Stomach (tissue), 9 donors: ENCODE results near the gene VPS11. TPM values are rescaled to one million over a fixed set of nuclear protein-coding genes. Genes with fewer than 3 reads are reported as not detected.

Experiments
- DNase-seq, 2 donors: peaks; one replicate each; pipeline versions ENCODE4 v3.0.0 to v3.0.0-alpha.2; 2013 to 2019
- H3K27ac ChIP-seq, 5 donors: fragments of 200-600 bp in 4 of 5; sonication (generic) in 4 of 5; one replicate each; pipeline ENCODE4 v1.5.1; 2013 to 2019; ENCODE audit warnings: mild to moderate bottlenecking in 1 of 5, moderate library complexity in 1 of 5
- H3K27me3 ChIP-seq, 3 donors: fragments of 200-600 bp; sonication (generic); one replicate each; pipeline ENCODE4 v1.5.1; 2017 to 2019; ENCODE audit warnings: mixed run types in 1 of 3
- H3K36me3 ChIP-seq, 4 donors: fragments of 200-600 bp; sonication (generic); 1 replicate in 3 of 4; 2 replicates in 1 of 4; pipeline ENCODE4 v1.5.1; 2016 to 2019
- H3K4me1 ChIP-seq, 4 donors: fragments of 200-600 bp; sonication (generic); one replicate each; pipeline ENCODE4 v1.5.1; 2016 to 2019
- H3K4me3 ChIP-seq, 4 donors: fragments of 200-600 bp; sonication (generic) in 3 of 4; one replicate each; pipeline ENCODE4 v1.5.1; 2016 to 2019; ENCODE audit warnings: mild to moderate bottlenecking in 1 of 4
- H3K9me3 ChIP-seq, 4 donors: fragments of 200-600 bp; sonication (generic); one replicate each; pipeline ENCODE4 v1.5.1; 2016 to 2019
- CTCF ChIP-seq, 7 experiments: fragments of 450-650 bp in 4 of 7; fragments of 200-600 bp in 3 of 7; sonication (generic) in 3 of 7; IDR thresholded peaks; one replicate each; pipeline ENCODE4 v1.5.1; 2016 to 2019; ENCODE audit warnings: antibody characterized with exemption in 7 of 7, control low read depth in 2 of 7, mild to moderate bottlenecking in 1 of 7
- EP300 ChIP-seq: sonication (generic); formaldehyde crosslinking; IDR thresholded peaks from one replicate; pipeline ENCODE4 v1.6.1; 2017; ENCODE audit warnings: antibody characterized with exemption
- POLR2A ChIP-seq, 4 donors: fragments of 450-650 bp; IDR thresholded peaks; one replicate each; pipeline ENCODE4 v1.6.1; 2016; ENCODE audit warnings: antibody characterized with exemption in 4 of 4, control low read depth in 2 of 4, mild to moderate bottlenecking in 1 of 4, moderate library complexity in 1 of 4
- POLR2AphosphoS5 ChIP-seq, 3 donors: sonication (generic); formaldehyde crosslinking; IDR thresholded peaks; one replicate each; pipeline ENCODE4 v1.6.1; 2016; ENCODE audit warnings: antibody characterized with exemption in 3 of 3
- WGBS, 5 donors: extraction: QIAGEN DNeasy Blood & Tissue Kit in 3 of 5; methylation state at CpG; one replicate each; pipeline versions ENCODE4 v1.1.5 to v1.1.7; 2013 to 2018; 5-methylcytosine and 5-hydroxymethylcytosine counted together
- intact Hi-C: fragments of 100-400 bp; cut with DNase I; formaldehyde crosslinking; loops from one replicate; pipeline ENCODE4 v1.15.1; 2023; ENCODE audit warnings: low total_unique reads
- polyA plus RNA-seq, 3 donors: library from polyadenylated mRNA; stranded (reverse); fragments of 200-250 nt; gene quantifications; one replicate each; pipeline ENCODE4 v1.2.3, GENCODE V29; 2013
- total RNA-seq, 5 donors: library from RNA; depleted of rRNA; stranded (reverse); fragments of >200 nt; gene quantifications; one replicate each; pipeline versions ENCODE4 v1.1.0 to v1.2.3, GENCODE V29; 2014 to 2016
- donor health status: healthy with polysubstance abuse.
- donor health status: Bipolar disorder and iron deficiency.
- donor health status: healthy.

Gene VPS11
- total and polyA plus RNA-seq, 8 donors: 8.2 to 190 (median 33.2) TPM

- Histone ChIP-seq H3K27ac (no peak overlapping the region), H3K36me3 (peaks cover 0 to 4% (median 0%) of the 10 kb centered on the region in 4 donors), H3K4me1 (peaks cover 12 to 37% (median 27%) of the 10 kb centered on the region in 4 donors), H3K27me3 (no peaks in the 10 kb centered on the region), H3K4me3 (no peak overlapping the region), H3K9me3 (no peaks in the 10 kb centered on the region)
- WGBS, 5 donors: 84 to 96% (median 90%) methylated on average over 3 of the region's 3 CpGs
- no peak for DNase-seq
- no peak for TF ChIP-seq CTCF (IDR thresholded peaks at IDR 0.05)
- TF ChIP-seq POLR2AphosphoS5 (IDR thresholded peaks at IDR 0.05): no peak
- no peak for TF ChIP-seq EP300
- no peak for TF ChIP-seq POLR2A (IDR thresholded peaks at IDR 0.05)
- intact Hi-C loops: no loop called here
Measured at GRCh38 chr11:119061256-119061655, 6.4 kb upstream of the VPS11 start.

- peaks cover 17 to 37% (median 29%) of the 10 kb centered on the region in 4 donors for H3K4me1 ChIP-seq
- WGBS, 5 donors: 48 to 53% (median 52%) methylated on average over 5 of the region's 5 CpGs
- no peak for TF ChIP-seq POLR2AphosphoS5 (IDR thresholded peaks at IDR 0.05)
- TF ChIP-seq POLR2A (IDR thresholded peaks at IDR 0.05): no peak
- no peak for TF ChIP-seq EP300
- no peak for TF ChIP-seq CTCF (IDR thresholded peaks at IDR 0.05)
- no peak overlapping the region for H3K27ac ChIP-seq
- H3K9me3 ChIP-seq: no peaks in the 10 kb centered on the region
- H3K27me3 ChIP-seq: no peaks in the 10 kb centered on the region
- peak in 1 of 2 donors; percentile 54 for DNase-seq
- no peak overlapping the region for H3K4me3 ChIP-seq
- intact Hi-C loops: no loop called here
- H3K36me3 ChIP-seq: peaks cover 0 to 4% (median 0%) of the 10 kb centered on the region in 4 donors
Measured at GRCh38 chr11:119062779-119063178, 4.8 kb upstream of the VPS11 start.

DNA sequence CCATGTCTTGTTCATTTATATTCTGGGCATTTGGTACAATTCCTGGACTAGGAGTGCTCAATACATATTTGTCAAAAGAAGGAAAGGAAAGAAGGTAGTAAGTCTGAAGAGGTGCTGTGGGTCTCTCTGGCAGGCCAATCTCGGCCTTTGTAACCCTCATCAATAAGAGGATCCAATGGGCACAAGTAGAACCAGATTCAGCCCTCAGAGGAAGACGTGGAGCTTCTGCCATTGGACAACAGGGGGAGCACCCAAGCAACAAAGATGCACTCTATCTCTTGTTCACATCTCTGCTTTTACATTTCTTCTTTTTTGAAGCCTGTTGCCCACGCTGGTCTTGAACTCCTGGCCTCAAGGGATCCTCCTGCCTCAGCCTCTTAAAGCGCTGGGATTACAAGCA is 2.2 kb upstream of the VPS11 start:
- H3K4me3 ChIP-seq: no peak overlapping the region
- peak overlapping the region in 1 of 5 donors; percentile 89 for H3K27ac ChIP-seq
- H3K27me3 ChIP-seq: no peaks in the 10 kb centered on the region
- intact Hi-C loops: no loop called here
- H3K9me3 ChIP-seq: no peaks in the 10 kb centered on the region
- TF ChIP-seq CTCF (IDR thresholded peaks at IDR 0.05): no peak
- peak in 1 of 2 donors; percentile 36 for DNase-seq
- WGBS, 5 donors: 63 to 81% (median 75%) methylated on average over 4 of the region's 4 CpGs
- peaks cover 5 to 15% (median 8%) of the 10 kb centered on the region in 4 donors for H3K36me3 ChIP-seq
- H3K4me1 ChIP-seq: peaks cover 25 to 53% (median 41%) of the 10 kb centered on the region in 4 donors

DNA sequence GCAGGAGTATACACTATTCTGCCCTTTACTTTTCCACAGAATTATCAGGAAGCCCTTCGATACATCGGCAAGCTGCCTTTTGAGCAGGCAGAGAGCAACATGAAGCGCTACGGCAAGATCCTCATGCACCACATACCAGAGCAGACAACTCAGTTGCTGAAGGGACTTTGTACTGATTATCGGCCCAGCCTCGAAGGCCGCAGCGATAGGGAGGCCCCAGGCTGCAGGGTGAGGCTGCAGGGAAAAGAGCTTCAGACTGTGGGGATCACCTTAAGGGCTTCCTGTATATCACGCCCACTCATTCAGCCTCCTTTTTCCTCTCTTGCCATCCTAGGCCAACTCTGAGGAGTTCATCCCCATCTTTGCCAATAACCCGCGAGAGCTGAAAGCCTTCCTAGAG is 10.2 kb downstream of the VPS11 start:
- no peak overlapping the region for H3K4me3 ChIP-seq
- peaks cover 92 to 100% (median 99%) of the 10 kb centered on the region in 4 donors for H3K36me3 ChIP-seq
- no peaks in the 10 kb centered on the region for H3K9me3 ChIP-seq
- no peaks in the 10 kb centered on the region for H3K27me3 ChIP-seq
- H3K27ac ChIP-seq: no peak overlapping the region
- 92 to 96% (median 95%) methylated on average over 11 of the region's 11 CpGs for WGBS, 5 donors
- no peak for TF ChIP-seq POLR2A (IDR thresholded peaks at IDR 0.05)
- TF ChIP-seq EP300: no peak
- TF ChIP-seq CTCF (IDR thresholded peaks at IDR 0.05): no peak
- TF ChIP-seq POLR2AphosphoS5 (IDR thresholded peaks at IDR 0.05): no peak
- intact Hi-C loops: no loop called here
- DNase-seq: no peak
- peaks cover 0 to 13% (median 0%) of the 10 kb centered on the region in 4 donors for H3K4me1 ChIP-seq
